GM12892 (cell line): Measurements from ENCODE around the gene SLC6A6.

Experiments
- POLR2A ChIP-seq: IDR thresholded peaks from 2 replicates; pipeline ENCODE4 v1.6.1; 2011; ENCODE audit warnings: low read depth, low read length, control low read depth
- POLR2AphosphoS5 ChIP-seq: IDR thresholded peaks from 2 replicates; pipeline ENCODE4 v1.6.1; 2011; ENCODE audit warnings: low read depth, low read length, control low read depth
- TAF1 ChIP-seq: IDR thresholded peaks from 2 replicates; pipeline ENCODE4 v1.6.1; 2011; ENCODE audit warnings: low read depth, mild to moderate bottlenecking, control low read depth, low read length, borderline replicate concordance

- TF ChIP-seq POLR2A = no peak
- no peak for TF ChIP-seq POLR2AphosphoS5
- TF ChIP-seq TAF1 = no peak
Measured at GRCh38 chr3:14398797-14399106, 3.7 kb upstream of the SLC6A6 start.
